CMK (cell line): ENCODE data around the gene NPIPB9.
"Not testable (repeated sequence)": the region's sequence is repeated elsewhere in the genome, so short reads cannot be mapped to it uniquely, and the experiment has no call there.

ENCODE experiments used
- DNase-seq: peaks from one replicate; pipeline ENCODE4 v3.0.0-alpha.2; 2010; ENCODE audit warnings: low read depth

Gene NPIPB9

GRCh38 chr16:28751487-28751886 lies at the start of gene NPIPB9:
Gene NPIPB9, plus strand, starts transcription at chr16:28751787.
- not testable (repeated sequence) for DNase-seq

GRCh38 chr16:28704246-28704645 lies 47.3 kb upstream of the NPIPB9 start:
- not testable (repeated sequence) for DNase-seq

- not testable (repeated sequence) for DNase-seq
Observed at GRCh38 chr16:28711220-28712083, 40.1 kb upstream of the NPIPB9 start, which contains the start of gene EIF3C. Gene EIF3C, plus strand, starts transcription at chr16:28711464. Its CDS starts 223 bp downstream, at chr16:28711687.

- DNase-seq = not testable (repeated sequence)
Observed at GRCh38 chr16:28722852-28723650, 28.5 kb upstream of the NPIPB9 start.

- not testable (repeated sequence) for DNase-seq
Observed at GRCh38 chr16:28731253-28731652, 20.3 kb upstream of the NPIPB9 start.

- not testable (repeated sequence) for DNase-seq
Observed at GRCh38 chr16:28732455-28733124, 19.0 kb upstream of the NPIPB9 start.

GRCh38 chr16:28739787-28740186 lies 11.8 kb upstream of the NPIPB9 start:
- not testable (repeated sequence) for DNase-seq

- DNase-seq = not testable (repeated sequence)
Observed at GRCh38 chr16:28740631-28741030, 11.0 kb upstream of the NPIPB9 start.

- not testable (repeated sequence) for DNase-seq
Observed at GRCh38 chr16:28741295-28741694, 10.3 kb upstream of the NPIPB9 start.

- not testable (repeated sequence) for DNase-seq
Observed at GRCh38 chr16:28746618-28747350, 4.8 kb upstream of the NPIPB9 start.

- not testable (repeated sequence) for DNase-seq
Observed at GRCh38 chr16:28749997-28750465, 1.6 kb upstream of the NPIPB9 start.

- DNase-seq = not testable (repeated sequence)
Observed at GRCh38 chr16:28750469-28751067, 1.0 kb upstream of the NPIPB9 start.

GRCh38 chr16:28781697-28782096 lies 30.1 kb downstream of the NPIPB9 start:
- DNase-seq = not testable (repeated sequence)

GRCh38 chr16:28782357-28782756 lies 30.8 kb downstream of the NPIPB9 start:
- DNase-seq = not testable (repeated sequence)

GRCh38 chr16:28802235-28803019 lies 50.8 kb downstream of the NPIPB9 start:
- peak; percentile 68 for DNase-seq

- DNase-seq = not testable (repeated sequence)
Observed at GRCh38 chr16:28807445-28808120, 56.0 kb downstream of the NPIPB9 start.

GRCh38 chr16:28820016-28820415 lies 68.4 kb downstream of the NPIPB9 start:
- no peak for DNase-seq

- not testable (repeated sequence) for DNase-seq
Observed at GRCh38 chr16:28820546-28820945, 69.0 kb downstream of the NPIPB9 start.

- no peak for DNase-seq
Observed at GRCh38 chr16:28821874-28822519, 70.4 kb downstream of the NPIPB9 start.
